HG02852 (cell line): Measurements from ENCODE around the gene SLC16A10.
A peak's percentile ranks its signal among the peaks of the same experiment; 100 is the strongest.
"Not testable (repeated sequence)": the region's sequence is repeated elsewhere in the genome, so short reads cannot be mapped to it uniquely, and the experiment has no call there.

Source experiments
- ATAC-seq: cut with Tn5 transposase; IDR thresholded peaks from one replicate; pipeline ENCODE4 v1.9.1; 2021; ENCODE audit warnings: mild to moderate bottlenecking, moderate library complexity; ENCODE audit not compliant: unreplicated experiment

The SLC16A10 gene

DNA sequence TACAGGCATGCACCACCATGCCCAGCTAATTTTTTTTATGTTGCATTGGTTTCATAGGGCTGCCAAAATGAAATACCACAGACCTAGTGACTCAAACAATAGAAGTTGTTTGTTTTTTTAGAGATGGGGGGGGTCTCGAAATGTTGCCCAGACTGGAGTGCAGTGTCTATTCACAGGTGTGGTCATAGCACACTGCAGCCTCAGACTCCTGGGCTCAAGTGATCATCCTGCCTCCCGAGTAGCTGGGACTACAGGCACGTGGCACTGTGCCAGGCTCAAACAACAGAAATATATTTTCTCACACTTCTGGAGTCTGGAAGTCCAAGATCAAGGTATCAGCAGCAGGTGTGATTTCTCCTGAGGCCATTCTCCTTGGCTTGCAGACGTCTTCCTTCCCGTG is 6.6 kb upstream of the SLC16A10 start:
- ATAC-seq: no peak

DNA sequence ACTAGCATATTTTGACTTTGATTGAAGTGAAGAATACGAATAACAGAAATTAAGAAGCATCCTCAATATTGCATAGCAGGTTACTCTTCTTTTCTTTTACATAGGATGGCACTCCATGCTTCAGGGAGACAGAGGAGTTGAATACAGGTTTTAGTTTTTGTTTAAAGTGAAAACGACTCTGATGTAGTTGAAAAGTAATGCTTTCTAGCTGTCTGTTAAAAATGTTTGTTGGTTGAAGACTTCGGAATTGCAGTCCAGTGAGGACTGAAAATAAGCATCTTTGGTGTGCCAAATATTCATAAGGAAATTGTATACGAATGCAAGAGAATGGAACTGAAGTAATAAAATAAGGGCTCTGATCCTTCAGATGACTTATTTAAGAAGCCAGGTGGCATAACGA is 618 bp upstream of the SLC16A10 start:
- ATAC-seq: no peak

DNA sequence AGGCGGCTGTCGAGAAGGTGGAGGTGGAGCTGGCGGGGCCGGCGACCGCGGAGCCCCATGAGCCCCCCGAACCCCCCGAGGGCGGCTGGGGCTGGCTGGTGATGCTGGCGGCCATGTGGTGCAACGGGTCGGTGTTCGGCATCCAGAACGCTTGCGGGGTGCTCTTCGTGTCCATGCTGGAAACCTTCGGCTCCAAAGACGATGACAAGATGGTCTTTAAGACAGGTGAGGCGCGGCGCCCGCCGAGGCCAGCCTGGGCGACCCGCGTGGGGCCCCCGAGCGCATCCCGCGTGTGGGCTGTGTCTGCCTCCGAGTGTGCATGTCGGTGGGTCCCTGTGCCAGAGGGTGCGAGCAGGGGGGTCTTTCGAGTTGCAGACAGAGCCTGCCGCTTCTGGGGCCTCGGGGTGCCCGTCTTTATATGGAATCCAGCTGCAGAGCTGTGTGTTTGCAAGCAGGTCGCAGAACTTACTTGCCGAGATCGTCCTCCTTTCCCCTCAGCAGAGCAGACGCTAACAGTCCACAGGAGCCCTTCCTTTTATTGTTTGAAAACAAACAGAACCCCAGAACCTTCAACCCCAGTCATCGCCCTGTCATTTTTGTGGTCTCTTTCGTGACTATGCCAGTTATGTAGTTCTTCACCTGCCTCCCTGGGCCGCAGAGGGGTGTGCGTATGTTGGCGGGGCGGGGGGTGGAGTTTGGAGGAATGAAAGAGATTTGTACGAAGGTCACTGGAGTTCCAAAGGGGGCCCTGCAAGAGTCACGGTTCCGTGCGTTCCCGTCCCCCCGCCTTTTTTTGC is 766 bp downstream of the SLC16A10 start:
- ATAC-seq: peak; percentile 11

DNA sequence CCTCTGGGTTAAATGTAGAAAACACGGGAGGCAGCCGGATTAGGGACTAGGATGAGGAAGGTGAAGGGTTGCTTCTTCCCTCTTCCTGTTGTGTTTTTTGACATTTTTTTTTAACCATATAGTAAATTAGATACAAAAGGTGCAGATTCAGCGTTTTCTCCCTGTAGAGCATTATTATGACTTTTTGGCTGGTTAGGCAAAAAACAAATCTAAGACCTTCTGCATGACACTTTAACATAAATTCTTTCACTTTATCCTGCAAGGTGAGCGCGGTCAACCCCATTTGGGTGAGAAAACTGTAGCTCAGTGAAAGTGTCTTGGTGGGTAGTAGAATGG is 1.3 kb downstream of the SLC16A10 start:
- no peak for ATAC-seq

DNA sequence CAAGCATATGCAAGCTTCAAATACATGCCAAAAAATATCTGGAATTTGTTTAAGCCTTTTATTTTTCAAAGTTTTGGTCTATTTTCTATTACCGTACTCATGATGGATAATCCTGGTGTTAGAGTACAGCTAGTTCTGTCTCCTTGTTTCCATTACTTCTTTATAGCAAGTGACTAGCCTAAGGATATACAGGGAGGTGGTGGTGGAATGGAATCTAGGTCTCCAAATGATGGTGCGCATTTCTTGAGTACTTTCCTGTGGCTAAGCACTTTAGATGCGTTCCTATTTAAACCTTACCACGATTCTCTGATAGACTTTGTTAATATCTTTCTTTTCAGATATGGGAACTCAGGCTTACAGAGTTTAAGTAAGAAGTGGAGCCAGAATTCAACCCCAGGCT is 3.5 kb downstream of the SLC16A10 start:
- no peak for ATAC-seq

DNA sequence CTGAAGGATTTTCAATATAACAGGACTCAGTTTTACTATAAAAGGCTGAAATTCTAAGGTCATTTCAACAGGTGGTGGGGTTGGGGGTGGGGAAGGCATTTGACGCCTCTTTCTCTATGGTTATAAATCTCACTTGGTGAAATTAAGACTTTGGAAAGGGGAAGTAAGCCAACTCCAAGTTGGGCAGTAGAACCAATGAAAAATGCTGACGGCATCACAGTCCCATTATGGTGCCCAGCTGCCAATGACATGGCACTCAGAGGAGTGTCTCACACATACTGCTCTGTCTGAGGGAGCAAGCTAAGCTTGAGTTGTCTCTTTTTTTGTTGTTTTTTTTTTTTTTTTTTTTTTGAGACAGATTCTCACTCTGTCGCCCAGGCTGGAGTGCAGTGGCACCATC is 4.7 kb downstream of the SLC16A10 start:
- no peak for ATAC-seq

DNA sequence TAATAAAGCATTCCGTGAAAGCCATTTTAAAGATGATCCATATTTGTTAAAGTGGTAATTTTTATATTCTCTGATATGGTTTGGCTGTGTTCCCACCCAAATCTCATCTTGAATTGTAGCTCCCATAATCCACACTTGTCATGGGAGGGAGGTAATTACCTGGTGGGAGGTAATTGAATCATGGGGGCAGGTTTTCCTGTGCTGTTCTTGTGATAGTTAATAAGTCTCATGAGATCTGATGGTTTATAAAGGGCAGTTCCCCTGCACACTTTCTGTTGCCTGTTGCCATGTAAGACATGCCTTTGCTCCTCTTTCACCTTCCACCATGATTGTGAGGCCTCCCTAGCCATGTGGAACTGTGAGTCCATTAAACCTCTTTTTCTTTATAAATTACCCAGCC is 8.2 kb downstream of the SLC16A10 start:
- not testable (repeated sequence) for ATAC-seq

DNA sequence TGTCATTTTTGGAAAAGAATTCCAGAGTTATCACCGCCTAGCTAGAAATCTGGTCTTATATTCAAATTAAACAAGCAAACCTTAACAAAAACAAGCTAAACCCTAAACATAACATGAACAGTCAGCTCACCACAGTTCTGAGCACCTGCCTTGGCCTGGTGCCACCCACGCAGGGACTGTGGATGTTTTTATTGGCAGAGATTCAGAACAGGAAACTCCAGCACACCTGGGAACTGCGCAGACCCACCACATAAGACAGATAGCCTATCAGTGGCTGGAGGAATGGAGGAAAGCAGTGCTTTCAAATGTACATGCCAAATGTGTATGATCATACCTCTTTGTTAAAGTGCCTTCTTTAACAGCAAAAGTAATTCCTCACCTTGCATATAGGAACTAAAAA is 8.9 kb downstream of the SLC16A10 start:
- ATAC-seq: no peak

DNA sequence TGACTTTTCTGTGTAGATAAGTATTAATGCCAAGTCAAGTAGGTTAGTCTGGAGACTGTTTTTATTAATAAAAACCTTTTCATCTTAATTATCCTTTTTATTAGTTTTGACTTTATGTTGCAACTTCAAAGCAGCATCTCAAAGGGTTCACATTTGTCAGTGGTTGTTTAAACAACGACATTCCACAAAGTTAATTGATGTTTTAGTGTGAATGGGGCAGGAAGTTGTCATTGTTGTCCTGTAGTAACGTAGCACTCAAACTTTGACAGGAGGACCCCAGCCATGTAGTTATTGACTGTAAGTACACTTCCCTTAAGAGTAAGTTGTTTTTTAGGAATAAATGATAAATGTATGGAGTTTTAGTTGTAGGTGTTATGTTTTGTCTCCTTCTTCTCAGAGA is 11.3 kb downstream of the SLC16A10 start:
- ATAC-seq: no peak

DNA sequence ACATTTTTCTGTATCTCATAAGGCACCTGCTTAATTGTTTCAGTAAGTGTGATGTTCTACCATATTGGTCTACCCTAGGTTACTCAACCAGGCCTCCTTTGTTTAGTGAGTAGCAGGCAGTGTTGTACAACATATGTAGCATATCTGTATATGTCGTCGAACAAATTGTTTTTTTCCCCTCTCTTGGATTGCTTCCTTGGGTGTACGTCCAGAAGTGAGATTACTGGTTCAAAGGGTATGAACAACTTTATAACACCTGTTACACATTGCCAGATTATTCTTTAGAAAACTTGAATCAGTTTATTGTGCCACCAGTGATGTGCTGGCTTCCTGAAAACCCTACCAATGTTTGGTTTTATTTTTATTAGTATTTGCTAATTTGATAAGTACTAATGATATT is 14.7 kb downstream of the SLC16A10 start:
- ATAC-seq: no peak

DNA sequence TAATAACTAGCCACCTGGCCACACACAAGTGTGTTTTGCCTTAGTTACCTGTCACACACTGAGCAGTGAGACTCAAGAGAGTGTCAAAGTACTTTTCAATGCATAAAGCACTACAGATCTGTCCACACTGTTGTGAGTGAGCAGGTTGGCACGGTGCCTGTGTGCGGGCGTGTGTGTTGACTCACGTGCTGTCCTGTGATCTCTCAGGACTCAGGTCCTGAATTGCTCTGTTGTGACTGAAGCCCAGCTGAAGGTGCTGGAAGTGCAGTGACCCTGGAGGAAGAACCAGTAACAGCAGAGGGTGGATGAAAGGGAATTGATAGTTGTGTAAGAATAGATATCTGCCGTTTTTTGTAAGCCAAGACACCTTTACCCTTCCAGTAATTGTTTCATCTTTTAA is 18.3 kb downstream of the SLC16A10 start:
- no peak for ATAC-seq

DNA sequence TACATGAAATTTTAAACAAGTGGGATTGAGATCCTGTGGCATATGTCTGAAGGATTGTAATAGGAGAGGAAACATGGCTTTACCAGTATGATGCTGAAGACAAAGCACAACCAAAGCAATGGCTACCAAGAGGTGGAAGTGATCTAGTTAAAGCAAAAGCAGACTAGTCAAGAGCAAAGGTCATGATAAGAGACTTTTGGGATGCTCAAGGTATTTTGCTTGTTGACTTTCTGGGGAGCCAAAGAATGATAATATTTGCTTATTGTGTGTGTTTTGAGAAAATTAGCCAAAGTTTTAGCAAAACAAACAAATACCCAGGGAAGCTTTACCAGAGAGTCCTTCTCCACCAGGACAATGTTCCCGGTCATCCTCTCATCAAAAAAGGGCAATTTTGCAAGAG is 20.3 kb downstream of the SLC16A10 start:
- ATAC-seq: no peak

DNA sequence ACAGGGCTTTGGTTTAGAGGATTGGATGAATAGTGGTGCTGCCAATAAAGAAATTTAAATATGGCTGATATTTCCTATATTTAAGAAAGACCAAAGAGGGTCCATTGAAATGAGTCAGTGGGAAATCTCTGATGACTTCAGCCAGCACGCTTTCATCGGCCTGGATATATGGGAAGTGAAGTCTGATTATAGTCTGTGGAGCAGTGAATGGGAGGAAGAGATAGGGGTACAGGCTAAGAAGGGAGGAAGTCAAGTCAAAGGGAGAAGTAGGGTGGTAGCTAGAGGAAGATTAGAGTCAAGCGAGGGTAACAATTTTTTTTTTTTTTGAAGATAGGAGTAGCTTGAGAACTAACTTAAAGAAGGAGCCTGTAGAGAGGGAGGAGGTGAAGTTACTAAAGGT is 22.7 kb downstream of the SLC16A10 start:
- no peak for ATAC-seq

DNA sequence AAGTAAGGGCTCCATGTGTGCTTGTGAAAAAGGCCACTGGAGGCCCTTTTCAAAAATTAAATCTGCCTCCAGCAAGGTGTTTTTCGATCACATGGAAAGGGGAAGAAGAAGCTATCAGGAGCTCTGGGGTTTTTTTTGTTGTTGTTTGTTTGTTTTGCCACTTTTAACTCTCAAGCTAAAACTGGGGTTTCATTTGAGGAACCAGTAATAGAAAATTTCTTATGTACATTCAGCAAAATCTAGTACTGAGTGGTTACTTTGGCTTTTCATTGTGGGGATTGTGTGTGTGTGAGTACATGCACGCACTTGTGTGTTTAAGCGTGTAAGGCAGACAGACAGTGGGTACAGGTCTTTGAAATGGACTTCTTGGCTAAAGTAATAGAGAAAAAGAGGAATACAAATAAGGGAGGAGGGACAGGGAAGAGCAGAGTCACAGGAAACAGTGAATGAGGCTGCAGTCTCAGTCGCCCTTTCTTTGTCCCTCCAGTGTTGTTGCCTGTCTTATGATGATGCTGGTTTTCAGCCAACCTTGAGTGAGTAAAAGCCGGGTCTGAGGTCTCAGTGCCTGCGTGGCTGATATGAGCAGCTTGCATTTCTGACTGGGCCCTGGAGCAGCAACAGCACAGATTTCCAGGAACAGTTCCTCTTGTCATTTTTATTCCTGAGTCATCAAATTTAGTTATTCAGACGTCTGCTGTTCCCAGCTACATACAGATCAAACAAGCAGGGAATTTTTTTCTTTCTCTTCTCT is 26.2 kb downstream of the SLC16A10 start:
- ATAC-seq: no peak

DNA sequence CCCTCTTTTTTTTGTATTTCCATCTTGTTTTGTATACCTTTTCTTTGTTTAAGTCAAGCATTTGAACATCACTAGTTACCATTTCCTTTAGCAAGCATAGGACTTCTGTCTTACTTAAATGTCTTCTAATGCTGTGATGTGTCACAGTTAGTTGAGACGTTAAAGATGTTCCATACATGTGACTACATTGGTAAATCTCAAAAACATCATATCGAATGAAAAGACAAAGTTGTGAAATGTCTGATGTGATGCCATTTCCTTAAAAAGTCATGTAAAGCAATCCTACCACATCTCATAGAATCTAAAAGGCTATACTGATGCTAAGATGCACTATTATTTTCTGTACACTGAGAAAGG is 26.8 kb downstream of the SLC16A10 start:
- no peak for ATAC-seq

DNA sequence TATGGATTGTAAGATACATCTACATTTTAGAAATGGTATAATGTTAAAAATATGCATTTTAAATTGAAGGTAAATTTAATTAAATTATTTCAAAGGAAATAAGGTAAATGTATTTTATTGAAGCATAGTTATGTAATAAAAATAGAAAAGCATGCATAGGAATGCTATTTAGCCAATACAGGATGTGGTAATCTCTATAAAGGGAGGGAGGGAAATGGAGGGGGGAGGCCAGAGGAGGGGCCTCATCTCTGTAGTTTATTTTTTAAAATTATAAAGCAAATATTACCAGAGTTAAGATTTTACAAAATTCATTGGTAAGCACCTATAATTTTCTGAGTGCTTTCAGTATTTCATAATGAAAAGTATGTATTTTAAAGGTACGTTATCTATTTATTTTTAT is 27.2 kb downstream of the SLC16A10 start:
- no peak for ATAC-seq

DNA sequence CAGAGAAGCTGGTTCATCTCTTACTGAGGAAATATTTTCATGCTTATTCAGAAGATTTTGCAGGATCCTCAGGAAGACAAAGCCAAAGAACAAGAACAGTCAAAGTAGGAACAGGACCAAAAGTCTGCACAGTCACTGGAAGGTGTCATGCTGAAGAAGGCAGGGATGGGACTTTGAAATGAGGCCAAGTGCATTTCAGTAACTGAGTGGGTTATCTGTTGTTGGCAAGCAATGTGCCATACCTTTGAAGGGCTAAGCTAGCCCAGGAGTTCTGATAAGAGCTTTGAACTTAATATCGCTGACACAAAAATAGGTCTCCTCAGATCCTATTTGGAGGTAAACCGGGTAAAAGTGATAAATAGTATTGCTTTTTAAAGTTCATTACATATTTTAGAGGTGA is 31.5 kb downstream of the SLC16A10 start:
- no peak for ATAC-seq

DNA sequence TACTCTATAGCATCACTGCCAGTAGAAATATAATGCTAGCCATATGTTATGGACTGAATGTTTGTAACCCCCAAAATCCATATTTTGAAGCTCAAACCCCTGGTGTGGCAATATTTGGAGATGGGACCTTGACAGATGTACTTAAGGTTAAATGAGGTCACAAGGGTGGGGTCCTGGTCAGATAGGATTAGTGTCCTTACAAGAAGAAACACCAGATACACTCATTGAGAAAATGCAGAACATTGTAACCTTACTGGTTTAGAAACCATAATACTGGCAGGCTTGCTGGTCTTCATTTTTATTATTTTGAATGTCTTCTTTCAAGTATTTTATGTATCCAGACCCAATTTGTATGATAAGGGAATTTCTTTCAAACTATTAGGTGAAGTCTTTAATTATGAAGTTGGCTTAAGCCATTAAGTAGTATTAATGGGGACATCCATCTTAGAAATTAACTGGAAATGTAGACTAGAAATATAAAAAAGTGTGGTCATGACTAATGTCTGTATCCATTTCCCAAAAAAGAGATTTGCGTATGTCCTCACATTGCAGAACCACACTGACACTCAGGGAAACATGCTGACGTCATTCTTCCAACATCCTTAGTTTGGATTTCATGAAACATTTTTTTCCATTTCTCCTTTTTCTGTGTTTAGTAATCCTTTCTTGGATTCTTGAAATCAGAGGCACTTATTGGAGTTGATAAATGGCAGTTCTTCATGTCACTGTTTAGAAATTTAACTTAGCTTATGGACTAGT is 32.4 kb downstream of the SLC16A10 start:
- ATAC-seq: no peak

DNA sequence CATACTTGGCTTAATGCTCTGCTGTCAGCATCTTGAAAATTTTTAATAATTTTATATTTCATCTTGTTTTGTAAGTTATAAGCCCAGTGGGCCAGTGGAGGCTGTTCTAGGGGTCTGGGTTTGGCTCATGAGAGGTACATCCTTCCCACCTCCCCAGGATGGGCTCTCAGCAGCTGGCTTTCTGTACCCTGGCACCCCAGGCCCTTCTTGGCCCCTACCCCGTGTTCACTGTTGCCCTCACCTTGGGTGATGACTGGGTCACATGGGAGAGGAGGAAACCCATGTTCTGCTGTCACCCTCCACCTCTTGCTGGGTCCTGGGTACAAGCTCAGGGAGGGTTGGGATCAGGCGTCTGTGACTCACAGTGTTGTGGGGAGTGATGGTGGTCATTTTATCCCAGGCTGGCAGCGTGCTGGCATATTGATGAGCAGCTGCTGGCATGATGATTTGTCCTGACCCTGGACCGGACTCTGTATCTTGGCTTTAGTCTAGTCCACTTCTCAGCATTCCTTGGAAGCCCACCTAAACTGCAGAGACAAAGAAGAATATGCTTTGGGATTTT is 34.6 kb downstream of the SLC16A10 start:
- no peak for ATAC-seq

DNA sequence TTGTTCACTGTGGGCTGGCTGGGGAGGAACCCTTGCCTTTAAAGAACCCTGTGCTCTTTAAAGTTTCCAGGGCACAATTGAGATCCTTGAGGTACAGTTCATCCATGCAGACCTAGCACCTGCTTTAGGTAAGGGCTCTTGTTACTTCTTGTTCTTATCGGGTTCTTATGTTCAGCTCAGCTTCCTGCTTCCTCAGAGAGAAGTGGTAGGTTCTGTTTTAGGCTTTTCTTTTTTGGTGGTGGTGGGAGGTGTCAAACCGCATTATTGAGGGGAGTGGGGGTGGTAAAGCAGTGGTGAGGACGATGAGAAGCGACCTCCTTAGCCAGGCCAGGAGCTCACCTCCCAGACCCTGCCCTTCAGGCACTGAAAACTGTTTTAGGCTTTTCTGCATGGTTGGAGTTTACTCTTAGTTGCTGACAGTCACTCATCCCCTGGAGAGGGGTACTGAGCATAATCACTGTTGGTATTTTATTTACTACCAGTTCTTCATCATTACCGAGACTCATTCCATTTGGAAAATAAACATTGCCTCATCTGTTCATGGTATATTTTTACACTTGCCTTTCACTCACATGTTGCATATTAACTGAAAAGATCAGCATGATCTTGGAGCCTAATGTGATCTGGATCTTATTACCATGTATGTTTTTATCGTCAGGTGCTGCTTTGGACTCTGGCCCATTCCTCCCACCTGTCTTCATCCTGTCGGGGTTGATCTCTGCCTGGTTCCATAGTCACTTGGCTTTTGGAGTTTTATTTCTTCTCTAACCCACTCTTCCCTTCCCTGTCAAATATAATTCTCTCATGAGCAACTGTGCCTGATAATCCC is 35.4 kb downstream of the SLC16A10 start:
- ATAC-seq: no peak

DNA sequence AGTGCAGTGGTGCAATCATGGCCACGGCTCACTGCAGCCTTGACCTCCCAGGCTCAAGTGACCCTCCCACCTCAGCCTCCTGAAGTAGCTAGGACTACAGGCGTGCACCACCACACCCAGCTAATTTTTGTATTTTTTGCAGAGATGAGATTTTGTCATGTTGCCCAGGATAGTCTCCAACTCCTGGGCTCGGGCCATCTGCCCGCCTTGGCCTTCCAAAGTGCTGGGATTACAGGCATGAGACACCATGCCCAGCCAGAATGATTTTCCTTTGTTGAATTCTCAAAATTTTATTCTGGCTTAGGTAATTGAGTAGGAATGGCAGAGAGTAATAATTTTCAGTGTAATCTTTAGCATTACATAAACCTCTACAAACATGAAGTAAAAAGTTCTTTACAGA is 37.1 kb downstream of the SLC16A10 start:
- no peak for ATAC-seq
